Large intestine (tissue), 3 donors: ENCODE results near the gene ALDH1A3. TPM values are rescaled to one million over a fixed set of nuclear protein-coding genes. Genes with fewer than 3 reads are reported as not detected.

Source experiments
- DNase-seq, 2 donors: peaks; one replicate each; pipeline versions ENCODE4 v3.0.0 to v3.0.0-alpha.2; 2013
- H3K27ac ChIP-seq: one replicate; pipeline ENCODE4 v1.5.1; 2013; ENCODE audit warnings: low read length
- H3K27me3 ChIP-seq: 2 replicates; pipeline ENCODE4 v1.6.1; 2013; ENCODE audit warnings: low read length; ENCODE audit not compliant: control insufficient read depth, insufficient read depth
- H3K36me3 ChIP-seq: 2 replicates; pipeline ENCODE4 v1.6.1; 2013; ENCODE audit warnings: low read length; ENCODE audit not compliant: control insufficient read depth, insufficient read depth
- H3K4me1 ChIP-seq: one replicate; pipeline ENCODE4 v1.6.1; 2013; ENCODE audit warnings: low read length; ENCODE audit not compliant: control insufficient read depth, insufficient read depth
- H3K4me3 ChIP-seq: one replicate; pipeline ENCODE4 v1.5.1; 2013; ENCODE audit warnings: low read length
- H3K9me3 ChIP-seq: one replicate; pipeline ENCODE4 v1.6.1; 2013; ENCODE audit warnings: mild to moderate bottlenecking, low read depth, low read length, moderate library complexity; ENCODE audit not compliant: control insufficient read depth
- WGBS: methylation state at CpG from one replicate; pipeline ENCODE4 v1.1.5; 2013; ENCODE audit warnings: low lambda C conversion rate; ENCODE audit not compliant: insufficient coverage; 5-methylcytosine and 5-hydroxymethylcytosine counted together
- polyA plus RNA-seq: library from polyadenylated mRNA; unstranded; fragments of 120-200 nt; gene quantifications from one replicate; pipeline ENCODE4 v1.2.1, GENCODE V29; 2013

Gene ALDH1A3
- polyA plus RNA-seq, 1 donor = 23.8 TPM

DNA sequence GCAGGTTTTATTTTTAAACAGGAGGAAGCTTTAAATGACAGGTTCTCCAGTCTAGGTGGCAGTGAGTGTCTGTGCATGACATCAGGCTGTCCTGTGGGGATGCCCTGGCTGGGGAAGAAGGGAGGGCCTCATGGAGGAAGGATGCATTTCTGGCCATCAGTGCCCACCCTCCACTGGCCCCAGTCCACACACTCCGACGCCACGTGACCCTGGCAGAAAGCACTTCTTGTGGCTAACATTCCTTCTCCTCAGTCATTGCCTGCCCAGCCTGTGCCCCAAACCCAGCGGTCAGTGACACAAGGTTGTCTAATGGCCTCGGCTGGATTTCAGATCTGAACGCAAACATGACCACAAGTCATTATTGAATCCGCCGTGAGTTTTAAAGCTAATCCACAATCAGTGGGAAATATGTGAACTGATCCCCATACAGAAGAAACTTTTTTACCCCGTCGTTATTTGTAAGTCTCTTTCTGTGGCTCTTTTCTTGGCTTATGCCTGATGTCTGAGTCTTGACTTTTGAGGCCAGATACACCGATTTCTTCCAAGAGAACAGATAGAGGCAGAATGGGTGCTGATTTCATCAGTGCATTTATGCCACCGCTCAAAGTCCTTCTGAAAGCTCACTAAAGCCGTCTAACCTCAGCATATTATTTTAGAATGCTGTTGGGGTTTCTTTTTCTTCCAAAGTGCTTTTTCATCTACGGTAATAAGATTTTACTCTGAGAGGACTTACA is 22.2 kb downstream of the ALDH1A3 start:
- peaks cover 3% of the 10 kb centered on the region for H3K4me1 ChIP-seq
- 77% methylated on average over 6 of the region's 14 CpGs for WGBS
- peaks cover 12% of the 10 kb centered on the region for H3K36me3 ChIP-seq
- H3K4me3 ChIP-seq = no peak overlapping the region
- no peaks in the 10 kb centered on the region for H3K9me3 ChIP-seq
- peaks cover 13% of the 10 kb centered on the region for H3K27me3 ChIP-seq
- no peak for DNase-seq
- H3K27ac ChIP-seq = peak overlapping the region; percentile 51

- Histone ChIP-seq H3K27me3 (peaks cover 13% of the 10 kb centered on the region), H3K4me3 (no peak overlapping the region), H3K4me1 (peaks cover 3% of the 10 kb centered on the region), H3K36me3 (peaks cover 8% of the 10 kb centered on the region), H3K9me3 (no peaks in the 10 kb centered on the region), H3K27ac (peak overlapping the region; percentile 70)
- WGBS = no CpG with 5 or more reads among the region's 22 CpGs
- peak; percentile 55 to 58 for DNase-seq
Measured at GRCh38 chr15:100902436-100903167, 23.0 kb downstream of the ALDH1A3 start.

DNA sequence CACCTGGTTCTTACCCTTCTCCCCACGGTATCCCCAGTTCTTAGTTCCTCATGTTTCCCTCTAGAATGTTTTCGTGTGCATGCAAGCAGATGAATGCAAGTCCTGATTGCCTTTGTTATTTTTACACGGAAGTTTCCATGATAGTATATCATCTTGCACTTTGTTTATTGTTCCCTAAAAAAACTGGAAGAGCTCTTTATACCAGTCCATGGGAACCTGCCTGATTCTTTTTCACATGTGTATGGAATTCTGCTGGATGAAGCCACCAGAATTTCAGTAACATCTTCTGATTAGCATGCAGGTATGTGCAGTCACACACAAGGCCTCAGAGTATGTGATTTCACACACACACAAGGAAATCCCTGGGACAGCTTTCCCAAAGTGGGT is 23.5 kb downstream of the ALDH1A3 start:
- Histone ChIP-seq H3K4me3 (no peak overlapping the region), H3K27ac (no peak overlapping the region), H3K9me3 (no peaks in the 10 kb centered on the region), H3K27me3 (peaks cover 13% of the 10 kb centered on the region), H3K4me1 (peaks cover 3% of the 10 kb centered on the region), H3K36me3 (peaks cover 7% of the 10 kb centered on the region)
- no CpG with 5 or more reads among the region's 3 CpGs for WGBS
- DNase-seq = no peak

- Histone ChIP-seq H3K36me3 (peaks cover 4% of the 10 kb centered on the region), H3K4me1 (peaks cover 8% of the 10 kb centered on the region), H3K27ac (no peak overlapping the region), H3K27me3 (peaks cover 3% of the 10 kb centered on the region), H3K9me3 (no peaks in the 10 kb centered on the region), H3K4me3 (no peak overlapping the region)
- DNase-seq = no peak
- no CpG with 5 or more reads among the region's 8 CpGs for WGBS
Measured at GRCh38 chr15:100905850-100906249, 26.2 kb downstream of the ALDH1A3 start.

- Histone ChIP-seq H3K27me3 (peaks cover 2% of the 10 kb centered on the region), H3K27ac (no peak overlapping the region), H3K36me3 (peaks cover 4% of the 10 kb centered on the region), H3K9me3 (no peaks in the 10 kb centered on the region), H3K4me1 (peaks cover 5% of the 10 kb centered on the region), H3K4me3 (no peak overlapping the region)
- no peak for DNase-seq
- no CpG with 5 or more reads among the region's 6 CpGs for WGBS
Measured at GRCh38 chr15:100908466-100908865, 28.8 kb downstream of the ALDH1A3 start.

DNA sequence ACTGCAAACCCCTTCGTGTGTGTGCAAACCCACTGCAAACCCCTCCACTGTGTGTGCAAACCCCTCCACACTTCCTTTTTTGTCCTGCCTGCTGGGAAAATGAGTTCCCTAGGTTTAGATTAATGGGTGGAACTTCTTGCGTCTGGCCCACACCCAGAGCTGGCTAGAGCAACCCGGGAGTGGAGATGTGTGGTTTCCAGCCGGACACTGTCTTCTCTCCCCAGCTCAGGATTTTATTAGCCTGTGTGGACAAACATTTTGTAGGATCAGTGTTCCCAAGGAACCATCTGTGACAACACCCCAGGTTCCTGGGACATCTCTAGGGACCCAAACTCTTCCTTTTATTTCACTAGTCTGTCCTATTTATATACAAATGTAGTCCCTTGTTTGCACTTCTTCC is 29.9 kb downstream of the ALDH1A3 start:
- H3K27me3 ChIP-seq = peaks cover 8% of the 10 kb centered on the region
- WGBS = no CpG with 5 or more reads among the region's 4 CpGs
- H3K36me3 ChIP-seq = peaks cover 4% of the 10 kb centered on the region
- H3K27ac ChIP-seq = no peak overlapping the region
- peaks cover 5% of the 10 kb centered on the region for H3K4me1 ChIP-seq
- DNase-seq = no peak
- H3K4me3 ChIP-seq = no peak overlapping the region
- no peaks in the 10 kb centered on the region for H3K9me3 ChIP-seq

GRCh38 chr15:100909989-100910955 is 30.6 kb downstream of the ALDH1A3 start:
- Histone ChIP-seq H3K4me3 (no peak overlapping the region), H3K4me1 (peaks cover 5% of the 10 kb centered on the region), H3K36me3 (peaks cover 4% of the 10 kb centered on the region), H3K9me3 (no peaks in the 10 kb centered on the region), H3K27ac (no peak overlapping the region), H3K27me3 (peaks cover 8% of the 10 kb centered on the region)
- no CpG with 5 or more reads among the region's 12 CpGs for WGBS
- DNase-seq = no peak

GRCh38 chr15:100911086-100911485 is 31.5 kb downstream of the ALDH1A3 start:
- 40% methylated on average over 1 of the region's 10 CpGs for WGBS
- no peak for DNase-seq
- H3K4me1 ChIP-seq = peaks cover 5% of the 10 kb centered on the region
- no peaks in the 10 kb centered on the region for H3K9me3 ChIP-seq
- H3K36me3 ChIP-seq = peaks cover 4% of the 10 kb centered on the region
- peaks cover 5% of the 10 kb centered on the region for H3K27me3 ChIP-seq
- H3K4me3 ChIP-seq = no peak overlapping the region
- H3K27ac ChIP-seq = no peak overlapping the region

GRCh38 chr15:100913961-100914360 is 34.3 kb downstream of the ALDH1A3 start:
- no peak for DNase-seq
- Histone ChIP-seq H3K4me3 (no peak overlapping the region), H3K27ac (no peak overlapping the region), H3K9me3 (no peaks in the 10 kb centered on the region), H3K4me1 (peaks cover 8% of the 10 kb centered on the region), H3K27me3 (peaks cover 20% of the 10 kb centered on the region), H3K36me3 (peaks cover 2% of the 10 kb centered on the region)
- whole genome bisulfite sequencing = no CpG with 5 or more reads among the region's 4 CpGs

DNA sequence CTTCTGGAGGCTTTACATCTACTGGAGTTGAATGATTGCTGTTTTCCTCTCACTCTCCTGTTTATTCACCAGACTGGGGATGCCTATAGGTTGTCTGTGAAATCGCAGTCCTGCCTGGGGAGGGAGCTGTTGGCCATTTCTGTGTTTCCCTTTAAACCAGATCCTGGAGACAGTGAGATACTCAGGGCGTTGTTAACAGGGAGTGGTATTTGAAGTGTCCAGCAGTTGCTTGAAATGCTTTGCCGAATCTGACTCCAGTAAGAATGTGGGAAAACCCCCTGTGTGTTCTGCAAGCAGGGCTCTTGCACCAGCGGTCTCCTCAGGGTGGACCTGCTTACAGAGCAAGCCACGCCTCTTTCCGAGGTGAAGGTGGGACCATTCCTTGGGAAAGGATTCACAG is 35.2 kb downstream of the ALDH1A3 start:
- Histone ChIP-seq H3K36me3 (peaks cover 2% of the 10 kb centered on the region), H3K4me1 (peaks cover 7% of the 10 kb centered on the region), H3K27ac (no peak overlapping the region), H3K27me3 (peaks cover 24% of the 10 kb centered on the region), H3K9me3 (no peaks in the 10 kb centered on the region), H3K4me3 (no peak overlapping the region)
- WGBS = 69% methylated on average over 3 of the region's 6 CpGs
- DNase-seq = no peak
